Measurements from ENCODE around the gene LANCL3.

DNA sequence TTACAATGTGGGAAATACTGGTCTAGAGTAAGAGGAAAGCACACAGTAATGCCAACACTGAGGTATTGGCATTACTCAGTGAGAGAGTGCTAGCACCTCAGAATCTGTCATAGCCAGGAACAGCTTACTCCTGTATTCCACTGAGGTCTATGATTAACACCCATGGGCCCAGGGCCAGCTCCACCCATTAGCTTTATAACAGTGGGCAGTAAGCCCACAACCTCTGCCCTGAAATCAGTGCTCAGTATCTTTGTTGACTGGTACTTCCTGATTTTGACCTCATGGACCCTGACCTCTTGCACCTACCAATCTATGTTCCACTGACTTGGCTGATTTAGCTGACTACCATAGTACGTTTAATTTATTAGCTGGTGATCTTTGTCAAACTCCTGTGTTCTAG lies 56.1 kb downstream of the LANCL3 start:
- TF ChIP-seq CTCF (conservative IDR thresholded peaks at IDR 0.05 in 1 of 2, IDR thresholded peaks at IDR 0.05 in 1 of 2; ENCODE audit: extremely low read depth in 1 of 2, insufficient read depth in 1 of 2, low read depth in 1 of 2, low read length in 2 of 2), result no peak
- TF ChIP-seq EZH2 (IDR thresholded peaks at IDR 0.05; ENCODE audit: borderline replicate concordance, low read length), result no peak

Data from mammary epithelial cell (primary cell).